DND-41 (cell line): ENCODE measurements around the gene LYPLA2.

ENCODE experiments used
- CTCF ChIP-seq: IDR thresholded peaks from 2 replicates; pipeline ENCODE4 v1.5.1; 2012; ENCODE audit warnings: borderline replicate concordance, low read length, moderate library complexity, mild to moderate bottlenecking; ENCODE audit not compliant: poor library complexity, severe bottlenecking; ENCODE audit errors: extremely low read depth
- EZH2 ChIP-seq: IDR thresholded peaks from 3 replicates; pipeline ENCODE4 v1.6.1; 2012; ENCODE audit warnings: borderline replicate concordance, low read depth, mild to moderate bottlenecking, moderate library complexity, low read length, inconsistent platforms; ENCODE audit not compliant: severe bottlenecking

DNA sequence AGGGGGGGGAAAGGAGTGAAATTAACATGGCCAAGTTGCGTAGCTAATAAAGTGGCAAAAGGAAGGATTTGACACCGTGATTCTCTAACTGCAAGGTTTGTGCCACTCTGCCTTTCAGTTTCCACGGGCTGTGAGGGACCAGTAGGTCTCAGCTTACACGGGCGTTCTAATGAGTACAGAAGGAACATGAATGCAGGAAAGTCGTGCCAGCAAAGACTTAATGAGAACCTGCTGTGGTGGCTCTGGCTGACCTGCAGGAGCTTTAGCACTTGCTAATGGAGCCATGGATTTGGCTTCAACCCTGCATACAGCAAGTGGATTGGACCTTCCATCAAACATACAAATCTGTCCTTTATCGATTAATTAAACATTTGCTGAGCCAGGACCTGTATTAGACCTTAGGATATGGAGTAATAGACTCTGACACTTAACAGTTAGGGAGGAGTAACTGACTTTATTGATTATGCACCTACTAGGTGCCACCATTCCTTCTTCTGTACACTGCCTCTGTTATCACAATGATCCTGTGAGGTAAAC is 27.8 kb upstream of the LYPLA2 start:
- TF ChIP-seq CTCF = no peak
- TF ChIP-seq EZH2 = no peak
